ENCODE data around the gene UNC45A.
A peak's percentile ranks its signal among the peaks of the same experiment; 100 is the strongest.
"Not testable (repeated sequence)": the region's sequence is repeated elsewhere in the genome, so short reads cannot be mapped to it uniquely, and the experiment has no call there.

UNC45A gene

DNA sequence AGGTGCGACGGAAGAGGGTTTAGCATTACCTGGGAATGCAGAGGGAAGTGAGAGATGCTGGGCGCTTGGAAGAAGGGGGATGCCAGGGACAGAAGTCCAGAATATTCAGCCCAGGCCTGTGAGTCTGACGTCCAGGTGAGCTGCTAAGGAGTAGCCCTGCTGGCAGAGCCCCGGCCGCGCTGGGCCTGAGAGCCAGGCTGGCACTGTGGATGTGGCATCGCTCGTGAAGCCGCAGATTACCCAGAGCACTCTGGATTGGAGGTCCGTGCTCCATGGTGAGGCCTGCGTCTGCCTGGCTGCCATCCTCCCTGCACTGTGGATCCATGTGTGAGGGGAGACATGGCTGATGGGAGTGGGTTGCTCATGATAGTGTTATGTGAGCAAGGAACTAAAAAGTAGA lies 17.5 kb upstream of the UNC45A start:
- no peak for DNase-seq (ENCODE audit: insufficient read length, low spot score)
- FAIRE-seq = no peak

DNA sequence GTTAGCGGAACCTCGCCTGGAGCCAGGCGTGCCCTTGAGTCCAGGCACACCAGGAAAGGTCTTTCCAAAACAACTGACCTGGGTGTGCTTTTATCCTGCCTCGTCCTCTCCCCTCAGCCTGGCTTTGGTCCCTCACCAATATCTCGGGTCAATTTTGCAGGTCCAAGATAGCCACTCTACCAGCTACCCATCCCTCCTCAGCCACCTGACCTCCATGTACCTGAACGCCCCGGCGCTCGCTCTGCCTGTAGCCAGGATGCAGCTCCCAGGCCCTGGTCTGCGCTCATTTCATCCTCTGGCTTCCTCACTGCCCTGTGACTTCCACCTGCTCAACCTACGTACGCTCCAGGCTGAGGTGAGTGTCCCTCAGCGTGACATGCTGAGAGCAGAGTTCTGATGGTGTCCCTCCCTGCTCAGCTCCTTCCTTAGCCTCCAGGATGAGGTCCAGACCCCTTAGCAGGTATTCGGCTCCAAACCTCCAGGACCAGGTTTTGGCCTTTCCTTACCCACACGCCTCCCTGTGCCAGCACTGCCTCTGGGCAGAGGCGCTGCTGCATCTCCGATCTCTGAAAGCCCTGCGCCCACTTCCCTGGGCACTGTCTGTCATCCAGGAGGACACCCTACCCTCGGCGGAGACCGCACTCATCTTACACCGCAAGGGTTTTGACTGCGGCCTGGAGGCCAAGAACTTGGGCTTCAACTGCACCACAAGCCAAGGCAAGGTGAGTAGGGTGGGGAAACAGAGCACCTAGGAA lies 16.9 kb upstream of the UNC45A start:
- FAIRE-seq (no peak), DNase-seq (ENCODE audit: insufficient read length, low spot score) (no peak)

DNA sequence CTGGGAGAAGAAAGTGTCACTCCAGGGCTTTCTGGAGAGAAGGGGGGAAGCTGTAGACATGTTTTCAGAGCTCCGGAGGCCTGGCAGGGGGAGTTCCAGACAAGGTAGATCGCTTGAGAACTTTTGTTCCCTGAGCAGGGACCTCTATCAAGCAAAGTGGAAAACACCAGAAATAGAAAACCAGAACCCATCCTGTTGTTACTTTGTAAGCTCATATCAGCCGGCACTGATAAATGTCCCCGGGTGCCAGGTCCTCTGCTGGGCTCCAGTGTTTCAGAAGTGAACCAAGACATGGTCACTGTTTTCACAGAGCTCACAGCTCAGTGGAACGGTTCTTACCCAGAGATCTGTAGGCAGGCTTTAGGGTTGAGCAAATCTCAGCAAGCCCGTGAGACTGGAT lies 16.2 kb upstream of the UNC45A start:
- FAIRE-seq (no peak), DNase-seq (ENCODE audit: insufficient read length, low spot score) (no peak)

DNA sequence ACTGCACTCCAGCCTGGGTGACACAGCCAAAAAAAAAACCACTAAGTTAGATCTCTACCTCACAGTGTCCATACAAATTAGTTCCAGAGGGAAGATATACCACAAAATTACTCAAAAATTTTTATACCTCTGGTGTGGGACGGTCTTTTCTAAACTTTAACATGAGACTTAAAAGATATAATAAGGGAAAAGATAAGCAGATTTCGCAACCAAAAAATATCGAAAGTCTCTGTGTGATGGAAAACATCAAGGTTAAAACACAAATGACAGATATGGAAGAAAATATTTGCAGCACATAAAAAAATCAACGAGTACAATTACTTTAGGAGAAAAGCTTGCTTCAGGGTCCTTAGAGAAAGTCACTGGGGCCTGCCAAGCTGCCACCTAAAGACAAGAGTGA lies 13.2 kb upstream of the UNC45A start:
- no peak for FAIRE-seq
- no peak for DNase-seq (ENCODE audit: insufficient read length, low spot score)

DNA sequence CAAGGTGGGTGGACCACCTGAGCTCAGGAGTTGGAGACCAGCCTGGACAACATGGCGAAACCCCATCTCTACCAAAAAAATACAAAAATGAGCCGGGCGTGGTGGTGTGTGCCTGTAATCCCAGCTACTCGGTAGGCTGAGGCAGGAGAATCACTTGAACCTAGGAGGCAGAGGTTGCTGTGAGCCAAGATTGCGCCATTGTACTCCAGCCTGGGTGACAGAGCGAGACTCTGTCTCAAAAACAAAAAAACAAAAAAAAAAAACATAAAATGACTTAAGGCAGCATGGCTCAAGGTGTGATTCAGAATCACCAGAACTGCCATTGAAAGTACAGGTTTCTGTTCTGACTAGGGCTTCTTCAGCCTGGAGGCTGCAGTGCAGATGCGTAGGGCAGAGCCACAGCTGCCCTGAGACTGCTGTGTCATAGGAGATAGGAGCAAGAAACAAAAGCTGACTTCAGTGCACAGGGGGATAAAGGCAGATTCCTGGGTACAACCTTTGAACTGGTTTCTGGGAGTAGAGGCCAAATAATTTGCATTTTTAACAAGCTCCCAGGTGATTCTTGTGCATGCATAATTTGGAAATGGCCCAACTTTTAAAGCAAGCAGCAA lies 12.3 kb upstream of the UNC45A start:
- not testable (repeated sequence) for FAIRE-seq
- DNase-seq (ENCODE audit: insufficient read length, low spot score) = peak; percentile 52

DNA sequence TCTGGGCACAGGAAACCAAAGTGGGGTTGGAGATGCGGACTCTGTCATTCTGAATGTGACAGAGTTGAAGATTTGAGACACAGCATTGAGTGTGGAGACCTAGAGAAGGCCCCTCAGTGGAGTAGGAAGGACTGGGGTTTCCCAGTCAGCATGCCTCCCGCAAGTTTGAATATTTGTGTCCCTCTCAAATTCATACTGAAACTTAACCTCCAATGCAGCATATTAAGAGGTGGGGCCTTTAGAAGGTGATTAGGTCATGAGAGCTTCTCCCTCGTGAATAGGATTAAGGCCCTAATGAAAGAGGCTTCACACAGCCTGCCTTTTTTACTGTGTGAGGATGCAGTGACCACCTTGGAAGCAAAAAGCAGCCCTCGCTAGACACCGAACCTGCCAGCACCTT lies 10.7 kb upstream of the UNC45A start:
- DNase-seq (ENCODE audit: insufficient read length, low spot score) = peak; percentile 44
- FAIRE-seq = peak; percentile 82

DNA sequence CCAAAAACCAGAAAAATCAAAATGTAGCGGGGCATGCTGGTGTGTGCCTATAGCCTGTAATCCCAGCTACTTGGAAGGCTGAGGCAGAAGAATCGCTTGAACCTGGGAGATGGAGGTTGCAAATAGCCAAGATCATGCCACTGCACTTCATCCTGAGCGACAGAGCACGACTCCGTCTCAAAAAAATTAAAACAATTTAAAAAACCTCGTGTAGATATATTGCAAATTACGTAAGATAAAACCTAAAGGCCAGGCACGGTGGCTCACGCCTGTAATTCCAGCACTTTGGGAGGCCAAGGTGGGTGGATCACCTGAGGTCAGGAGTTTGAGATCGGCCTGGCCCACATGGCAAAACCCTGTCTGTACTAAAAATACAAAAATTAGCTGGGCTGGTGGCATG lies 8.3 kb upstream of the UNC45A start:
- not testable (repeated sequence) for FAIRE-seq

DNA sequence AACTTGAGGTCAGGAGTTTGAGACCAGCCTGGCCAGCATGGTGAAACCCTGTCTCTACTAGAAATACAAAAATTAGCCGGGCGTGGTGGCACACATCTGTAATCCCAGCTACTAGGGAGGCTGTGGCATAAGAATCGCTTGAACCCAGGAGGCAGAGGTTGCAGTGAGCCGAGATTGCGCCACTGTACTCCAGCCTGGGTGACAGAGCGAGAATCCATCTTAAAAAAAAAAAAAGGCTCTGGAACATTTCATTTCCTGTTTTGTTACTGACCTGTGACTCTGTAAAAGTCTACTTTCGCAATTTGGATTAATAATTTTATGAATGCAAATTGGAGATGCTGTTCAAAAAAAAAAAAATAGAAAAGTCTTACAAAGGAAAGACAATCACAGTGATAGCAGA lies 7.0 kb upstream of the UNC45A start:
- not testable (repeated sequence) for DNase-seq (ENCODE audit: insufficient read length, low spot score); FAIRE-seq

More for the DNA sequence above, 8.3 kb upstream of the UNC45A start:
- not testable (repeated sequence) for DNase-seq (ENCODE audit: insufficient read length, low spot score)

DNA sequence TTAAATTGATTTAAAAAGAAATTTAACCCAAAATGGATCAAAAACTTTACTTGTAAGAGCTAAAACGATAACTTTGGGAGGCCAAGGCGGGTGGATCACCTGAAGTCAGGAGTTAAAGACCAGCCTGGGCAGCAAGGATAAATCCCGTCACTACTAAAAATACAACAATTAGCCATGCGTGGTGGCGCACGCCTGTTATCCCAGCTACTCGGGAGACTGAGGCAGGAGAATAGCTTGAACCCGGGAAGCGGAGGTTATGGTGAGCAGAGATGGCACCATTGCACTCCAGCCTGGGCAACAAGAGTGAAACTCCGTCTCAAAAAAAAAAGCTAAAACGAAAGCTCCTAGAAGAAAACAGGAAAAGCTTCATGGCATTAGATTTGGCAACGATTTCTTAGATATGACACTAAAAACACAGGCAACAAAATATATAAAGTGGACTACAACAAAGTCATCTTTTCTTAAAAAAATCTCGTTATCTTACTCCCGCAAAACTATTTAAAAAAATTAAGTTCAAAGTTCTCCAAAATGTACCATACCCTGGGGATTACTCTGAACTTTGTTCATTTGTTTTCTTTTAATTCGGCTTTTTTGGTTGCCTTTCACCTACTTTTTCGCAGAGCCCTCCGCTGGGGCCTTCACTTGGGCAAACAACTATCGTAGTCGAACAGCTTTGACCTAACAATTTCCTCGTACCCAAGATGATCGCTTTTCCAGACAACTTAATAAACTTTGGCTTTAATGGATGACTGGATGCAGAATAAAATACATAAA lies 5.7 kb upstream of the UNC45A start:
- DNase-seq (ENCODE audit: insufficient read length, low spot score) = no peak
- FAIRE-seq = no peak

DNA sequence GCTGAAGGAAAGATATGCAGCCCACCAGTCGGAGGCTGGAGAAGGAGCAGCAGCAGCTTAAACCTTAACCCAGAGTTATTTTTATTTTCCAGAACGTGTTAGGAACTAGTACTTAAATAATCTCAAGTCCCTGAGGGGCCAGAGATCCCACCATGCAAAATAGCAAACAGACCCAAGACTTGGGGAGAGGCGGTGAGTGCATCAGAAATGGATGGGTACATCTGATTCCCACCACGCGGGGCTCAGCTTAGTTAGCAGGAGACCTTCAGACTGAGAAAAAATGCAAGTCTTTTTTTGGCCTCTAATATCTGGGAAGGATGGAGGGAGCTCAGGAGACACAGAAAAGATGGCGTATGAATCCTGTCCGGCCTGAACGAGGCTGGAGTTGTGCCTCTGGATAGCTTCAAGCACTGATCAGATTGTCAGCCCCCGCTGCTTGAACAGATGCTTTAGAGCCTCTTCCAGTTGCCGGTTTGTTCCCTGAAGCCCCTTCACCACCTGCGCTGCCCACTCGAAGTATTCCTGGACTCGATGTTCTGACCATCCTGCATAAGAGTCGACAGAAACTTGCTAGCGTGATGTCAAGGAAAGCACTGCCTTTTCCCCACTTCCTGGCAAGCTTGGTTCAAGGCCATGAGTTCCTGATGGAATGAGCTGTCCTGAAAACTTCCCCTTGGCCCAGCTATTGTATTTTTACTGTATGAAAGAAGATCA lies 4.1 kb upstream of the UNC45A start:
- no peak for FAIRE-seq
- DNase-seq (ENCODE audit: insufficient read length, low spot score) = no peak

DNA sequence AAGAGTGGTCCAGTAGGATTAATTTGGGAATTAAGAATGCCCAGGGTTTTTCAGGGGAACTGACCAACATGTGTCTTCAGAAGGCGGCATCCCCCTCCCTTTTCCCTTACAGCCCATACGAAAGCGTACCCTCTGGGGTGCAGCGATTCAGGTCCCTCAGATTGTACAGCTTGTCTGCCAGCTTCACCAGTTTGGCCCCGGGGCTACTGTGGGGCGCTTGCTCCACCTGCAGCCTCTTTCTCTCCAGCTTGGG lies 3.6 kb upstream of the UNC45A start:
- DNase-seq (ENCODE audit: insufficient read length, low spot score) (no peak), FAIRE-seq (no peak)

DNA sequence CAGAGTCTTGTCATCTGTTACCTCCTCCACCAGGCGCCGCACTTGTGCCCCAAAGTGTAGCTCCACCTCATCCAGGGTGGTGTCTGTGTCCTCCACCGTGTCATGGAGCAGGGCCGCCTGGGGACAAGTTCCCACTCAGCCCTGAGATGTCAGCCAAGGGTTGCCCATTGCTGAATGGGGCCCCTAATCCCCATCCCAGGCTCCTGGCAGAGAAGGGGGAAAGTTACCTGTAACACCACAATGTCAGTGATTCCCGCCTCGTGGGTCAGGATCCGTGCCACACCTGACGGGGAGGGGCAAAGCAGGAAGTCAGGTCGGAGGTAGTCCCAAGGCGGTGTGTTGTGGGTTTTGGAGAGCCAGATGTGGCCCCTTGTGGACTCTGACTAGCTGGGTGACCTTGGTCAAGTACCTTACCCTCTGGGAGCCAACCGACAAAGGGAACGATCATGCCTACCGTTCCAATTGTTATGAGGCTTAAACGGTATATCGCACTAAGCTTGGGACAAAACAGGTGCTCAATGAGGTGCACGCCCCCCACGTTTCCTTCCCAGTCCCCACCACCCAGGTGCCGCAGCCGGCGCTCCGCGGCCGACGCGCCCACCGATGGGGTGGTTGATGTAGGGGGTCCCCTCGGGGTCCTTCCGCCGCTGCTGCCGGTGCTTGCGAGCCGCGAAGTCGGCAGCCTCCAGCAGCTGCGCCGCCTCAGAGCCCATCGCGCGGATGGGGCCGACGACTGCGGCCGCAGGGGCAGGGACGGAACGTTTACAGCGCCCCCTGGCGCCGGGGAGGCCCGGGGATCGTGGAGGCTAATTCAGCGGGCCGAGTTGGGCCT lies 3.0 kb upstream of the UNC45A start, which contains the start of gene HDDC3:
Gene HDDC3, minus strand, starts transcription at position 722 of the 832 bp plus-strand sequence. Its CDS starts 9 bp downstream, at position 713.
- peak; percentile 65 for DNase-seq (ENCODE audit: insufficient read length, low spot score)
- FAIRE-seq = peak; percentile 69

DNA sequence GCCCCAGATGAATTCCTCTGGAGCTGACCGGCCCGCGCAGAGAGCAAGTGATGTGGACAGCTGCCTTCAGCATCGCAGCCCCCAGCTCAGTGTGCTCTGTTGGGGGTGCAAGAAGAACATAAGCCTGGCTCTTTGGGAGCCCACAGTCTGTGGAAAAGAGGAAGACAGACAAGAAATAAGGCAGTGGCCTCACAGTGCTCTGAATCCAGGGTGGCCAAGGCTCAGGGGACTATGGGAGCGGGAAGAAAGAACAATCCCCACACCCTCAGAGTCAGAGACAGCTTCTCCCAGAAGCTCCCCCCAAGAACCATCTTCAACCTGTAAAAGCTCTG lies 2.5 kb upstream of the UNC45A start:
- FAIRE-seq (no peak), DNase-seq (ENCODE audit: insufficient read length, low spot score) (no peak)

DNA sequence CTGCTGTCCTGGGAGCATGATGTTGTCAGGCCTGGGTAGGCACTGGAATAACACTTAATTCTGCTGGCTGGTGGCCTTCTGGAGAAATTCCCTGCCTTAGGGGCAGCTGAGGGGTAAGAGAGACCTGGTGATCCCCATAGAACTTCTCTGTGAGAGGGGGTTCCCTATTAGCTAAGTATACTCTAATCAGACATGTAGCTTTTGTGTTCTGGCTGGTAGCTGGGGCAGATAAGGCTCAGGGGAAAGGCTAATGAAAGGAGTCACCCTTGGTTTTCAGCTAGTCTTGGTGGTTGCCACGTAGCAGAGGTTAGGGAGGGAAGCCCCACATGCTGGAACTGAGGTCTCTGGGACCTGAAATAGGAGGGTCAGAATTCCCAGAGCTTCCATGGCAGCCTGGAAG lies 1.8 kb upstream of the UNC45A start:
- DNase-seq (ENCODE audit: insufficient read length, low spot score) = no peak
- FAIRE-seq = no peak

DNA sequence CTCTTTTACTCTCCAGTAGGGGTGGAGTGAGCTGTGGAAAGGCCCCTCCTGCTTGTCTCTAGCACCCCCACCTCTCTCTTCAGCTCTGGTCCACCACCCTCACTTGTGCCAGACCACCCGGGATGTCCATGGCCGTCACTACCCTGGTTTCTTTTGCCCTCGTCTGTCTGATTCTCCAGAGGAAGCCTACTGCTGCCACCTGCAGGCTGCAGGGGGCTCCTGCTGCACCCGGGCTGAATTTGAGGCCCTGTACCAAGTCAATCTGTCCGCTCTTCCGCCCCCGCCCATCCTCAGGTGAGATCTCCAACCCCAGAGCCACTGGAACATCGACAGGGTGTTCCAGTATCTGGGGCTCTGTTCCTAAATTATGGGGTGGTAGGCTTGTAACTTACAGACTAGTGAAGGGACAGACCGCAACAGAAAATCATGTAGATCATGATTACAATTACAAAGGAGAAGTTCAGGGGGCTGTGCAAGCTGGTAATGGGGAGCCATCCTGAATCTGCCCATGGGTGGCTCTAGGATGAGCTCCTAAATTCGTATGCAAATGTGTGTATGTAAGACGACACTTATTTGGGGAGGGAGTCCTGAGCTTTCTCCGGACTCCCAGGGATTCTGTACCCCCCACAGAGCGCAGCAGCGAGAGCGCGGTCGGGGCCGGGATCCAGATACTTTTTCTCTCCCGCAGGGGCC lies 683 bp upstream of the UNC45A start:
- DNase-seq (ENCODE audit: insufficient read length, low spot score) (peak; percentile 56), FAIRE-seq (peak; percentile 59)

DNA sequence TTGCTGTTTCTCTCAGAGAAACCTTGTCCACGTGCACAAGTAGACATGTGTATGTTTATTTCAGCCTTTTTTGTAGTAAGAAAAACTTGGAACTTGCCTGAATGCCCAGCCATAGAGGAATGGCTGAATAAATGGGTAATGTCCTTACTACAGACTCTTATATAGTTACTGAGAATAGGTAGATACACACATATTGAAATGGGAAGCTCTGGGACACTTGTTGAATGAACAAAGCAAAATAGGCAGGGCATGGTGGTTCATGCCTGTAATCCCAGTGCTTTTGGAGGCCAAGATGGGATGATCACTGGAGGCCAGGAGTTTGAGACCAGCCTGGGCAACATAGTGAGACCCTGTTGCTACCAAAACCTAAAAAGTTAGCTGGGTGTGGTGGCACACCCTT lies 1.7 kb downstream of the UNC45A start:
- no peak for FAIRE-seq
- no peak for DNase-seq (ENCODE audit: insufficient read length, low spot score)

DNA sequence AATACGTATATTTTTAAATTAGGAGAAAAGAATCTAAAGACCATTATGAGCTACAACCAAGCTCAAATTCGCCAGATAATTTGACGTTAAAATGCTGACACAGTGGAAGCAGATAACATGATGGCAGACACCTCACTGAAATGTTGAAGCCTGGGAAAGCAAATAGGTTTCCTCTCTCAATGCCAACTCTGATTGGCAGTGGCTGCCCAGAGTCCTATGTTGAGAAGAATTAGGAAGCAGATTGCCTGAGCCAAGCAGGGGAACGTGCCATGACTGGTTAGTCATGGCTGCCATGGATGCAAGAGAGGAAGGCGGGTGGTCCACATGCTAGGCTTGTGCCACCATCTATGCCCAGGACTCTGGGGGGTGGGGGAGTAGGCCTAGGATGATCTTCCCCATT lies 3.2 kb downstream of the UNC45A start:
- no peak for FAIRE-seq
- DNase-seq (ENCODE audit: insufficient read length, low spot score) = no peak

DNA sequence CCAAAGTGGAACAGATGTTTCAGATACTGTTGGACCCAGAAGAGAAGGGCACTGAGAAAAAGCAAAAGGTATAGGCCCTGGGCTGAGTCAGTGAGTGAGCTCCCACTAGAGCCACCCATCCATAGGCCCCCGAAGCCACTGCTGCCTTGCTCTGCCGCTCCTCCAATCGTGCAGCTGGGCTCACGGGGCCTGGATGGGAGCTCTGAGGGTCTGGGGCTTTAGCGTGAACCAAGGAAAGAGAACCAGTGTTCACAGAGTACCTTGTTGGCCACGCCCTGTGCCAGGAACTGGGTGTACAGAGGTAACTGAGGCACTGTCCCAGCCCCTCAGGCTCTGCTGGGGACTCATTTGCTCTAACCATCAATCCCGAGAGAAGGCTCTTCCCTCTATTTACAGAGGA lies 4.7 kb downstream of the UNC45A start:
- no peak for FAIRE-seq
- DNase-seq (ENCODE audit: insufficient read length, low spot score) = no peak

DNA sequence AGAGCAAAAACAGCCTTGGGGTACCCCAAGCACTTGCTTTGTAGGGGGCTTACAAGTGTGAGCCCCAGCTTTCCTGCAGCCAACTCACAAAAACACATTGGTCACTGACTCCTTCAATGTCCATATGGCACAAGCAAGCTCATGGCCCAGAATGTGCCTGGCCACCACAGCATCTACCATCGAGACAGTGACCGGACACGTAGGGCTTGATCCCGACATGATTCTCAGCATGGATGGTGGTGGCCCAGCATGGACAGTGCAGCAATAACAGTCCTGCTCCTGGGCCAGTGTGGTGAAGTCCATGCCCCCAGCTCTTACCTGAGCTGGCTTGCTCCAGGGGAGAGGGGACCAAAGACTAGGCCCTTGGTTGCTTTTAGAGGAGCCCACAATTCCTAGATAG lies 6.0 kb downstream of the UNC45A start:
- no peak for FAIRE-seq
- no peak for DNase-seq (ENCODE audit: insufficient read length, low spot score)

Measured in GM19239 (cell line).